ENCODE results near the gene RECQL5.

GRCh38 chr17:75658237-75658636 lies 8.7 kb downstream of the RECQL5 start:
- TF ChIP-seq ZNF274 (IDR thresholded peaks at IDR 0.05; ENCODE audit: low read depth, low read length) (no peak), SUZ12 (IDR thresholded peaks at IDR 0.05; ENCODE audit: extremely low read depth, insufficient read depth, insufficient read length) (no peak)

Data from NT2/D1 (cell line).